Measurements from ENCODE around the gene B3GAT1. TPM values are rescaled to one million over a fixed set of nuclear protein-coding genes. Genes with fewer than 3 reads are reported as not detected.
"Not testable (repeated sequence)": the region's sequence is repeated elsewhere in the genome, so short reads cannot be mapped to it uniquely, and the experiment has no call there.

Gene B3GAT1
- polyA plus RNA-seq, result 2.0 TPM
- long read RNA-seq, donor 1, result 0 reads
- long read RNA-seq, donor 2, result 0 reads
- long read RNA-seq, donor 3, result 0 reads
- long read RNA-seq, donor 4, result 0 reads
- long read RNA-seq, donor 5, result 0 reads
- long read RNA-seq, donor 6, result 0 reads
- long read RNA-seq, donor 7, result 0 reads
- long read RNA-seq, donor 8, full-length matches to known transcripts, result 1 of 1 reads
- long read RNA-seq, donor 8, partial matches to known transcripts, result 0 of 1 reads
- long read RNA-seq, donor 8, other reads (novel, unspliced or antisense), result 0 of 1 reads
- long read RNA-seq, donor 9, result 0 reads
- long read RNA-seq, donor 10, result 0 reads
- long read RNA-seq, donor 11, result 0 reads

GRCh38 chr11:134412203-134413042, at the start of gene B3GAT1:
B3GAT1 (minus strand) TSS chr11:134412242; CDS start chr11:134387659, 24,583 bp downstream.
- Histone ChIP-seq H3K9me3 (ENCODE audit: control insufficient read depth, low read depth, low read length) (peaks cover 2% of the 10 kb centered on the region), H3K27me3 (ENCODE audit: control insufficient read depth, insufficient read depth, low read length) (peaks cover 81% of the 10 kb centered on the region), H3K36me3 (ENCODE audit: control insufficient read depth, insufficient read depth, low read length) (no peaks in the 10 kb centered on the region), H3K27ac (ENCODE audit: low read length) (no peak within 1 kb of the TSS), H3K4me1 (ENCODE audit: control insufficient read depth, insufficient read depth, low read length) (no peaks in the 10 kb centered on the region), H3K4me3 (ENCODE audit: low read length) (peak within 1 kb of the TSS; percentile 4)
- DNase-seq, result peak in 1 of 2 donors; percentile 21
- WGBS (ENCODE audit: insufficient coverage, low lambda C conversion rate), result no CpG with 5 or more reads among the region's 94 CpGs

- no peak overlapping the region for H3K4me3 ChIP-seq (ENCODE audit: low read length)
- peaks cover 3% of the 10 kb centered on the region for H3K9me3 ChIP-seq (ENCODE audit: control insufficient read depth, low read depth, low read length)
- peaks cover 12% of the 10 kb centered on the region for H3K27me3 ChIP-seq (ENCODE audit: control insufficient read depth, insufficient read depth, low read length)
- peaks cover 7% of the 10 kb centered on the region for H3K4me1 ChIP-seq (ENCODE audit: control insufficient read depth, insufficient read depth, low read length)
- H3K27ac ChIP-seq (ENCODE audit: low read length), result no peak overlapping the region
- WGBS (ENCODE audit: insufficient coverage, low lambda C conversion rate), result no CpG with 5 or more reads among the region's 1 CpG
- no peak for DNase-seq
- H3K36me3 ChIP-seq (ENCODE audit: control insufficient read depth, insufficient read depth, low read length), result no peaks in the 10 kb centered on the region
These were observed 49.6 kb upstream of the B3GAT1 start for GRCh38 chr11:134461621-134462020.

- peaks cover 1% of the 10 kb centered on the region for H3K4me1 ChIP-seq (ENCODE audit: control insufficient read depth, insufficient read depth, low read length)
- WGBS (ENCODE audit: insufficient coverage, low lambda C conversion rate), result no CpG with 5 or more reads among the region's 3 CpGs
- peaks cover 7% of the 10 kb centered on the region for H3K27me3 ChIP-seq (ENCODE audit: control insufficient read depth, insufficient read depth, low read length)
- no peak overlapping the region for H3K27ac ChIP-seq (ENCODE audit: low read length)
- no peak for DNase-seq
- H3K9me3 ChIP-seq (ENCODE audit: control insufficient read depth, low read depth, low read length), result peaks cover 3% of the 10 kb centered on the region
- H3K36me3 ChIP-seq (ENCODE audit: control insufficient read depth, insufficient read depth, low read length), result no peaks in the 10 kb centered on the region
- no peak overlapping the region for H3K4me3 ChIP-seq (ENCODE audit: low read length)
These were observed 48.8 kb upstream of the B3GAT1 start for GRCh38 chr11:134460881-134461280.

- H3K27ac ChIP-seq (ENCODE audit: low read length), result no peak overlapping the region
- no peak overlapping the region for H3K4me3 ChIP-seq (ENCODE audit: low read length)
- H3K36me3 ChIP-seq (ENCODE audit: control insufficient read depth, insufficient read depth, low read length), result no peaks in the 10 kb centered on the region
- no peaks in the 10 kb centered on the region for H3K4me1 ChIP-seq (ENCODE audit: control insufficient read depth, insufficient read depth, low read length)
- H3K9me3 ChIP-seq (ENCODE audit: control insufficient read depth, low read depth, low read length), result peaks cover 3% of the 10 kb centered on the region
- no peak for DNase-seq
- no CpG with 5 or more reads among the region's 8 CpGs for WGBS (ENCODE audit: insufficient coverage, low lambda C conversion rate)
- H3K27me3 ChIP-seq (ENCODE audit: control insufficient read depth, insufficient read depth, low read length), result peaks cover 2% of the 10 kb centered on the region
These were observed 48.1 kb upstream of the B3GAT1 start for GRCh38 chr11:134460062-134460561.

- Histone ChIP-seq H3K4me3 (ENCODE audit: low read length) (no peak overlapping the region), H3K36me3 (ENCODE audit: control insufficient read depth, insufficient read depth, low read length) (no peaks in the 10 kb centered on the region), H3K27ac (ENCODE audit: low read length) (no peak overlapping the region), H3K9me3 (ENCODE audit: control insufficient read depth, low read depth, low read length) (peaks cover 3% of the 10 kb centered on the region), H3K4me1 (ENCODE audit: control insufficient read depth, insufficient read depth, low read length) (no peaks in the 10 kb centered on the region), H3K27me3 (ENCODE audit: control insufficient read depth, insufficient read depth, low read length) (peaks cover 2% of the 10 kb centered on the region)
- no peak for DNase-seq
- no CpG with 5 or more reads among the region's 10 CpGs for WGBS (ENCODE audit: insufficient coverage, low lambda C conversion rate)
These were observed 47.4 kb upstream of the B3GAT1 start for GRCh38 chr11:134459246-134460061.

- H3K36me3 ChIP-seq (ENCODE audit: control insufficient read depth, insufficient read depth, low read length); DNase-seq; H3K4me3 ChIP-seq (ENCODE audit: low read length); H3K4me1 ChIP-seq (ENCODE audit: control insufficient read depth, insufficient read depth, low read length); H3K27me3 ChIP-seq (ENCODE audit: control insufficient read depth, insufficient read depth, low read length); H3K27ac ChIP-seq (ENCODE audit: low read length); H3K9me3 ChIP-seq (ENCODE audit: control insufficient read depth, low read depth, low read length): not testable (repeated sequence)
- WGBS (ENCODE audit: insufficient coverage, low lambda C conversion rate), result no CpG with 5 or more reads among the region's 2 CpGs
These were observed 45.5 kb upstream of the B3GAT1 start for GRCh38 chr11:134457411-134458007.

- no peak overlapping the region for H3K4me3 ChIP-seq (ENCODE audit: low read length)
- H3K36me3 ChIP-seq (ENCODE audit: control insufficient read depth, insufficient read depth, low read length), result no peaks in the 10 kb centered on the region
- peaks cover 3% of the 10 kb centered on the region for H3K9me3 ChIP-seq (ENCODE audit: control insufficient read depth, low read depth, low read length)
- WGBS (ENCODE audit: insufficient coverage, low lambda C conversion rate), result 100% methylated on average over 1 of the region's 3 CpGs
- no peak for DNase-seq
- H3K27ac ChIP-seq (ENCODE audit: low read length), result no peak overlapping the region
- no peaks in the 10 kb centered on the region for H3K4me1 ChIP-seq (ENCODE audit: control insufficient read depth, insufficient read depth, low read length)
- H3K27me3 ChIP-seq (ENCODE audit: control insufficient read depth, insufficient read depth, low read length), result no peaks in the 10 kb centered on the region
These were observed 43.5 kb upstream of the B3GAT1 start for GRCh38 chr11:134455516-134455915.

GRCh38 chr11:134454146-134454690, 42.2 kb upstream of the B3GAT1 start:
- no peaks in the 10 kb centered on the region for H3K27me3 ChIP-seq (ENCODE audit: control insufficient read depth, insufficient read depth, low read length)
- H3K27ac ChIP-seq (ENCODE audit: low read length), result no peak overlapping the region
- no peaks in the 10 kb centered on the region for H3K4me1 ChIP-seq (ENCODE audit: control insufficient read depth, insufficient read depth, low read length)
- WGBS (ENCODE audit: insufficient coverage, low lambda C conversion rate), result no CpG with 5 or more reads among the region's 6 CpGs
- peaks cover 3% of the 10 kb centered on the region for H3K9me3 ChIP-seq (ENCODE audit: control insufficient read depth, low read depth, low read length)
- H3K4me3 ChIP-seq (ENCODE audit: low read length), result no peak overlapping the region
- no peaks in the 10 kb centered on the region for H3K36me3 ChIP-seq (ENCODE audit: control insufficient read depth, insufficient read depth, low read length)
- DNase-seq, result no peak

GRCh38 chr11:134453441-134453840, 41.4 kb upstream of the B3GAT1 start:
- H3K4me3 ChIP-seq (ENCODE audit: low read length), result no peak overlapping the region
- peaks cover 3% of the 10 kb centered on the region for H3K9me3 ChIP-seq (ENCODE audit: control insufficient read depth, low read depth, low read length)
- no CpG with 5 or more reads among the region's 6 CpGs for WGBS (ENCODE audit: insufficient coverage, low lambda C conversion rate)
- H3K27me3 ChIP-seq (ENCODE audit: control insufficient read depth, insufficient read depth, low read length), result no peaks in the 10 kb centered on the region
- H3K27ac ChIP-seq (ENCODE audit: low read length), result no peak overlapping the region
- DNase-seq, result no peak
- no peaks in the 10 kb centered on the region for H3K36me3 ChIP-seq (ENCODE audit: control insufficient read depth, insufficient read depth, low read length)
- H3K4me1 ChIP-seq (ENCODE audit: control insufficient read depth, insufficient read depth, low read length), result no peaks in the 10 kb centered on the region
